Measurements from ENCODE around the gene BCAN.

Gene BCAN

GRCh38 chr1:156667610-156667967, 25.7 kb downstream of the BCAN start:
- Histone ChIP-seq H3K9ac (ENCODE audit: low read depth in 1 of 2, low read length in 2 of 2) (peak overlapping the region in 1 of 2 donors; percentile 56), H3K27me3 (ENCODE audit: control insufficient read depth in 2 of 2, insufficient read depth in 2 of 2, low read length in 2 of 2) (no peaks in the 10 kb centered on the region), H3K4me3 (ENCODE audit: low read length in 2 of 2) (no peak overlapping the region), H3K4me1 (ENCODE audit: control insufficient read depth in 2 of 2, insufficient read depth in 2 of 2, low read length in 2 of 2) (peaks cover 25 to 26% of the 10 kb centered on the region in 2 donors), H3K36me3 (ENCODE audit: control insufficient read depth in 2 of 2, insufficient read depth in 2 of 2, low read length in 2 of 2) (no peaks in the 10 kb centered on the region), H3K27ac (ENCODE audit: low read depth in 2 of 2, low read length in 2 of 2) (peak overlapping the region; percentile 72 to 77), H3K9me3 (ENCODE audit: control insufficient read depth in 2 of 2, low read length in 2 of 2) (no peaks in the 10 kb centered on the region)

GRCh38 chr1:156667968-156668709, 26.2 kb downstream of the BCAN start:
- peaks cover 22 to 26% of the 10 kb centered on the region in 2 donors for H3K4me1 ChIP-seq (ENCODE audit: control insufficient read depth in 2 of 2, insufficient read depth in 2 of 2, low read length in 2 of 2)

GRCh38 chr1:156668801-156669637, 27.1 kb downstream of the BCAN start:
- peaks cover 24 to 26% of the 10 kb centered on the region in 2 donors for H3K4me1 ChIP-seq (ENCODE audit: control insufficient read depth in 2 of 2, insufficient read depth in 2 of 2, low read length in 2 of 2)
- H3K27ac ChIP-seq (ENCODE audit: low read depth in 2 of 2, low read length in 2 of 2): no peak overlapping the region
- peaks cover 4% of the 10 kb centered on the region in 2 donors for H3K27me3 ChIP-seq (ENCODE audit: control insufficient read depth in 2 of 2, insufficient read depth in 2 of 2, low read length in 2 of 2)
- H3K9ac ChIP-seq (ENCODE audit: low read depth in 1 of 2, low read length in 2 of 2): no peak overlapping the region
- no peaks in the 10 kb centered on the region for H3K9me3 ChIP-seq (ENCODE audit: control insufficient read depth in 2 of 2, low read length in 2 of 2)
- no peak overlapping the region for H3K4me3 ChIP-seq (ENCODE audit: low read length in 2 of 2)
- no peaks in the 10 kb centered on the region for H3K36me3 ChIP-seq (ENCODE audit: control insufficient read depth in 2 of 2, insufficient read depth in 2 of 2, low read length in 2 of 2)

More at GRCh38 chr1:156667968-156668709, 26.2 kb downstream of the BCAN start:
- H3K9me3 ChIP-seq (ENCODE audit: control insufficient read depth in 2 of 2, low read length in 2 of 2): no peaks in the 10 kb centered on the region
- H3K27me3 ChIP-seq (ENCODE audit: control insufficient read depth in 2 of 2, insufficient read depth in 2 of 2, low read length in 2 of 2): no peaks in the 10 kb centered on the region
- no peaks in the 10 kb centered on the region for H3K36me3 ChIP-seq (ENCODE audit: control insufficient read depth in 2 of 2, insufficient read depth in 2 of 2, low read length in 2 of 2)
- peak overlapping the region in 1 of 2 donors; percentile 56 for H3K9ac ChIP-seq (ENCODE audit: low read depth in 1 of 2, low read length in 2 of 2)
- peak overlapping the region; percentile 72 to 77 for H3K27ac ChIP-seq (ENCODE audit: low read depth in 2 of 2, low read length in 2 of 2)
- H3K4me3 ChIP-seq (ENCODE audit: low read length in 2 of 2): no peak overlapping the region

- no peaks in the 10 kb centered on the region for H3K9me3 ChIP-seq (ENCODE audit: control insufficient read depth in 2 of 2, low read length in 2 of 2)
- no peak overlapping the region for H3K9ac ChIP-seq (ENCODE audit: low read depth in 1 of 2, low read length in 2 of 2)
- H3K27ac ChIP-seq (ENCODE audit: low read depth in 2 of 2, low read length in 2 of 2): no peak overlapping the region
- peaks cover 17 to 19% of the 10 kb centered on the region in 2 donors for H3K4me1 ChIP-seq (ENCODE audit: control insufficient read depth in 2 of 2, insufficient read depth in 2 of 2, low read length in 2 of 2)
- H3K27me3 ChIP-seq (ENCODE audit: control insufficient read depth in 2 of 2, insufficient read depth in 2 of 2, low read length in 2 of 2): peaks cover 4% of the 10 kb centered on the region in 2 donors
- no peaks in the 10 kb centered on the region for H3K36me3 ChIP-seq (ENCODE audit: control insufficient read depth in 2 of 2, insufficient read depth in 2 of 2, low read length in 2 of 2)
- no peak overlapping the region for H3K4me3 ChIP-seq (ENCODE audit: low read length in 2 of 2)
Observed at GRCh38 chr1:156669794-156670193, 27.9 kb downstream of the BCAN start.

GRCh38 chr1:156670359-156670758, 28.4 kb downstream of the BCAN start:
- H3K9ac ChIP-seq (ENCODE audit: low read depth in 1 of 2, low read length in 2 of 2): no peak overlapping the region
- H3K27ac ChIP-seq (ENCODE audit: low read depth in 2 of 2, low read length in 2 of 2): no peak overlapping the region
- H3K4me1 ChIP-seq (ENCODE audit: control insufficient read depth in 2 of 2, insufficient read depth in 2 of 2, low read length in 2 of 2): peaks cover 12 to 13% of the 10 kb centered on the region in 2 donors
- H3K27me3 ChIP-seq (ENCODE audit: control insufficient read depth in 2 of 2, insufficient read depth in 2 of 2, low read length in 2 of 2): peaks cover 4 to 9% of the 10 kb centered on the region in 2 donors
- no peak overlapping the region for H3K4me3 ChIP-seq (ENCODE audit: low read length in 2 of 2)
- H3K36me3 ChIP-seq (ENCODE audit: control insufficient read depth in 2 of 2, insufficient read depth in 2 of 2, low read length in 2 of 2): no peaks in the 10 kb centered on the region
- no peaks in the 10 kb centered on the region for H3K9me3 ChIP-seq (ENCODE audit: control insufficient read depth in 2 of 2, low read length in 2 of 2)

GRCh38 chr1:156670791-156671190, 28.9 kb downstream of the BCAN start:
- H3K9ac ChIP-seq (ENCODE audit: low read depth in 1 of 2, low read length in 2 of 2): no peak overlapping the region
- H3K27ac ChIP-seq (ENCODE audit: low read depth in 2 of 2, low read length in 2 of 2): no peak overlapping the region

GRCh38 chr1:156671804-156672203, 29.9 kb downstream of the BCAN start:
- H3K9ac ChIP-seq (ENCODE audit: low read depth in 1 of 2, low read length in 2 of 2): no peak overlapping the region
- peaks cover 4 to 17% of the 10 kb centered on the region in 2 donors for H3K27me3 ChIP-seq (ENCODE audit: control insufficient read depth in 2 of 2, insufficient read depth in 2 of 2, low read length in 2 of 2)
- H3K9me3 ChIP-seq (ENCODE audit: control insufficient read depth in 2 of 2, low read length in 2 of 2): no peaks in the 10 kb centered on the region
- no peaks in the 10 kb centered on the region for H3K36me3 ChIP-seq (ENCODE audit: control insufficient read depth in 2 of 2, insufficient read depth in 2 of 2, low read length in 2 of 2)
- peaks cover 9% of the 10 kb centered on the region in 2 donors for H3K4me1 ChIP-seq (ENCODE audit: control insufficient read depth in 2 of 2, insufficient read depth in 2 of 2, low read length in 2 of 2)
- no peak overlapping the region for H3K4me3 ChIP-seq (ENCODE audit: low read length in 2 of 2)
- H3K27ac ChIP-seq (ENCODE audit: low read depth in 2 of 2, low read length in 2 of 2): no peak overlapping the region

More at GRCh38 chr1:156670791-156671190, 28.9 kb downstream of the BCAN start:
- no peaks in the 10 kb centered on the region for H3K9me3 ChIP-seq (ENCODE audit: control insufficient read depth in 2 of 2, low read length in 2 of 2)
- peaks cover 8 to 9% of the 10 kb centered on the region in 2 donors for H3K4me1 ChIP-seq (ENCODE audit: control insufficient read depth in 2 of 2, insufficient read depth in 2 of 2, low read length in 2 of 2)
- no peaks in the 10 kb centered on the region for H3K36me3 ChIP-seq (ENCODE audit: control insufficient read depth in 2 of 2, insufficient read depth in 2 of 2, low read length in 2 of 2)
- peaks cover 4 to 10% of the 10 kb centered on the region in 2 donors for H3K27me3 ChIP-seq (ENCODE audit: control insufficient read depth in 2 of 2, insufficient read depth in 2 of 2, low read length in 2 of 2)
- H3K4me3 ChIP-seq (ENCODE audit: low read length in 2 of 2): no peak overlapping the region

- no peak overlapping the region for H3K4me3 ChIP-seq (ENCODE audit: low read length in 2 of 2)
- no peak overlapping the region for H3K9ac ChIP-seq (ENCODE audit: low read depth in 1 of 2, low read length in 2 of 2)
- no peaks in the 10 kb centered on the region for H3K36me3 ChIP-seq (ENCODE audit: control insufficient read depth in 2 of 2, insufficient read depth in 2 of 2, low read length in 2 of 2)
- H3K27ac ChIP-seq (ENCODE audit: low read depth in 2 of 2, low read length in 2 of 2): peak overlapping the region in 1 of 2 donors; percentile 9
- peaks cover 15 to 30% of the 10 kb centered on the region in 2 donors for H3K27me3 ChIP-seq (ENCODE audit: control insufficient read depth in 2 of 2, insufficient read depth in 2 of 2, low read length in 2 of 2)
- H3K4me1 ChIP-seq (ENCODE audit: control insufficient read depth in 2 of 2, insufficient read depth in 2 of 2, low read length in 2 of 2): peaks cover 7 to 10% of the 10 kb centered on the region in 2 donors
- no peaks in the 10 kb centered on the region for H3K9me3 ChIP-seq (ENCODE audit: control insufficient read depth in 2 of 2, low read length in 2 of 2)
Observed at GRCh38 chr1:156673387-156674121, 31.6 kb downstream of the BCAN start.

- peaks cover 7 to 10% of the 10 kb centered on the region in 2 donors for H3K4me1 ChIP-seq (ENCODE audit: control insufficient read depth in 2 of 2, insufficient read depth in 2 of 2, low read length in 2 of 2)
- no peaks in the 10 kb centered on the region for H3K36me3 ChIP-seq (ENCODE audit: control insufficient read depth in 2 of 2, insufficient read depth in 2 of 2, low read length in 2 of 2)
- peak overlapping the region; percentile 14 to 23 for H3K4me3 ChIP-seq (ENCODE audit: low read length in 2 of 2)
- peak overlapping the region; percentile 3 to 23 for H3K27ac ChIP-seq (ENCODE audit: low read depth in 2 of 2, low read length in 2 of 2)
- H3K9me3 ChIP-seq (ENCODE audit: control insufficient read depth in 2 of 2, low read length in 2 of 2): no peaks in the 10 kb centered on the region
- H3K9ac ChIP-seq (ENCODE audit: low read depth in 1 of 2, low read length in 2 of 2): peak overlapping the region in 1 of 2 donors; percentile 43
- H3K27me3 ChIP-seq (ENCODE audit: control insufficient read depth in 2 of 2, insufficient read depth in 2 of 2, low read length in 2 of 2): peaks cover 23 to 44% of the 10 kb centered on the region in 2 donors
Observed at GRCh38 chr1:156675210-156676113, 33.5 kb downstream of the BCAN start.
